HG03159 (cell line): ENCODE data around the gene NIP7.
"Not testable (repeated sequence)": the region's sequence is repeated elsewhere in the genome, so short reads cannot be mapped to it uniquely, and the experiment has no call there.

Experiments used
- ATAC-seq: cut with Tn5 transposase; IDR thresholded peaks from one replicate; pipeline ENCODE4 v1.9.1; 2021; ENCODE audit warnings: mild to moderate bottlenecking, moderate library complexity; ENCODE audit not compliant: unreplicated experiment

The NIP7 gene

DNA sequence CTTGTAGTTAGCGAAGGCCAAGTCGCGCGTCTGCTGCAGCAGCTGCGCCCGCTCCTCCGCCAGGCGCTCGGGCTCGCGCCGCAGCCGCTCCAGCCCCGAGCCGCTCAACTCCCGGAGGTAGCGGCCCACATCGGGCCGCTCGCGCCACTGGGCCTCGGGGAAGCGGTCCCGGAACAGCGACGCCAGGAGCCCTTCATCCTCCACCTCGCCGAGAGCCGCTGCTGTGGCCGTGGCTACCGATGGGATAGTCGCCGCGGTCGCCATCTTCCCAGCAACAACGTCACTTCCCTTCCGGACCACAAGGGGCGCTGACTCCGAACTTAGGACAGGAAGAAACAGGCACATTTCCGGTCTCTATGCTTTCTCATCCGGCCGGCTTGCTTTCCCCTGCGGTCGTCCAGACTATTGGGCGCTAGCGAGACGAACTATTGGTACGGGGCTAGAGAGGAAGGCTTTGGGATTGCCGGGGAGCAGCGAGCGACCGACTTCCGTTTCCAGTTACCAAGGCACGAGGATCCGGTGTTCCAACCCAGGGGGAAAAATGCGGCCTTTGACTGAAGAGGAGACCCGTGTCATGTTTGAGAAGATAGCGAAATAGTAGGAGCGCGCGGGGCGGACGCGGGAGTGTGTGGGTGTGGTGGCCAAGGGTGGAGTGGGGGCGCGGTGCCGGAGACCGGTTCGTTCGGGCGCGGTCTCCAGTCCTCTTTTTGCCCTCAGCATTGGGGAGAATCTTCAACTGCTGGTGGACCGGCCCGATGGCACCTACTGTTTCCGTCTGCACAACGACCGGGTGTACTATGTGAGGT lies at the start of gene NIP7, which contains the start of gene COG8:
NIP7 (plus strand) TSS at position 484 of the 806 bp plus-strand sequence; CDS start at position 542, 58 bp downstream.
COG8 (minus strand) TSS at position 276 of the 806 bp plus-strand sequence; CDS start at position 264, 12 bp downstream.
- peak; percentile 86 for ATAC-seq

DNA sequence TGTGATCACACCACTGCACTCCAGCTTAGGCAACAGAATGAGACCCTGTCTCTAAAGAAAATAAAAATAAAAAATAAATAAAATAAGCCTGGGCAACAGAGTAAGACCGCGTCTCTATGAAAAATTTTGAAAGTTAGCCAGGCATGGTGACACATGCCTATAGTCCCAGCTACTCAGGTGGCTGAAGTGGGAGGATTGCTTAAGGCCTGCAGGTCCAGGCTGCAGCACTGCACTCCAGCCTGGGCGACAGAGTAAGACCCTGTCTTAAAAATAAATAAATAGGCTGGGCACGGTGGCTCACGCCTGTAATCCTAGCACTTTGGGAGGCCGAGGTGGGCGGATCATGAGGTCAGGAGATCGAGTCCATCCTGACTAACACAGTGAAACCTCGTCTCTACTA lies 47.9 kb upstream of the NIP7 start:
- not testable (repeated sequence) for ATAC-seq

DNA sequence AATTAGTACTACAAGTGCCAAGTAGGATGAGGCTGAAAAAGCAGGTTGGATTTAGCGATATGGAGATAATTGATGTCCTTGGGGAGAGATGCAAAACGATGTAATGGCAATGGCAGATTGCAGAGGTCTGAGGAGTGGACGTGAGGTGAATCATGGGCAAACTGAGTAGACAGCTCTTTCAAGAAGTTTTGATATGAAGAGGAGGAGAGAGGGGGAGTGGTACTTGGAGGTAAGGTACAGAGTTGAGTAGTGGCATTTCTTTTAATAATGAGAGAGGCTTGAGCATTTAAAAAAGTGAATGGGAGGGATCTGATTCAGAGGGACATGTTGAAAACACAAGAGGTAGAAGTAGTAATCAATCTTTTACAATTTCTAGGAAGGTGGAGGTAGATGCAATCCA lies 46.2 kb upstream of the NIP7 start:
- ATAC-seq = no peak

DNA sequence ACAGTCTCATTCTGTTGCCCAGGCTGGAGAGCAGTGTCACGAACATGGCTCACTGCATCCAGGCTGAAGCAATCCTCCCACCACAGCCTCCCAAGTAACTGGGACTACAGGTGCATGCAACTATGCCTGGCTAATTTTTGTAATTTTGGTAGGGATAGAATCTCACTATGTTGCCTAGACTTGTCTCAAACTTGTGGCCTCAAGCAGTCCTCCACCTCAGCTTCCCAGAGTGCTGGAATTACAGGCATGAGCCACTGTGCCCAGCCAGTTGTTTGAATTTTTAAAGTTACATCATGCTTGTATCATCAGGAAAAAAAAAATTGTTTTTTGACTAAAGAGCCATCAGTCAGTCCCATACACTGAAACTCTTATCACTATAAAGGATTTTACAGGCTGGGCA lies 45.5 kb upstream of the NIP7 start:
- no peak for ATAC-seq

DNA sequence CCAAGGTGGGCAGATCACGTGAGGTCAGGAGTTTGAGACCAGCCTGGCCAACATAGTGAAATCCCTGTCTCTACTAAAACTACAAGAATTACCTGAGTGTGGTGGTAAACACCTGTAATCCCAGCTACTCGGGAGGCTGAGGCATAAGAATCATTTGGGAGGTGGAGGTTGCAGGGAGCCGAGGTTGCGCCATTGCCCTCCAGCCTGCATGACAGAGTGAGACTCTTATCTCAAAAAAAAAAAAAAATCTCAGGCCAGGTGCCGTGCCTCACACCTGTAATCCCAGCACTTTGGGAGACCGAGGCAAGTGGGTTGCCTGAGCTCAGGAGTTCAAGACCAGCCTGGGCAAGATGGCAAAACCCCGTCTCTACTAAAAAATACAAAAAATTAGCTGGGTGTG lies 42.8 kb upstream of the NIP7 start:
- not testable (repeated sequence) for ATAC-seq

DNA sequence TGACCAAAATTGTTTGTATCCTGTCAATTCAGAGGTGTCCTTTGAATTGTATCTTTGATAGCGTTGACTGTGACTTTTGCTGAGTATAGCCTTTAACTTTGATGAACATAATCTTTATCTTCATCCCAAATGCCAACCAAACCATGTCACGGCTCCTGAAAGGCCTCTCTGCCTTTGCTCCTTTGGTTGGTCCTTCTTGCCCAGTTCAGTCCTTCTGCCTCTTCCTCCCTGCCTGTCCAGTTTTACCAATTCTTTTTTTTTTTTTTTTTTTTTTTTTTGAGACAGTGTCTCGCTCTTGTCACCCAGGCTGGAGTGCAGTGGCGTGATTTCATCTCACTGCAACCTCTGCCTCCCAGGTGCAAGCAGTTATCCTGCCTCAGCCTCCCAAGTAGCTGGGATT lies 41.3 kb upstream of the NIP7 start:
- no peak for ATAC-seq

DNA sequence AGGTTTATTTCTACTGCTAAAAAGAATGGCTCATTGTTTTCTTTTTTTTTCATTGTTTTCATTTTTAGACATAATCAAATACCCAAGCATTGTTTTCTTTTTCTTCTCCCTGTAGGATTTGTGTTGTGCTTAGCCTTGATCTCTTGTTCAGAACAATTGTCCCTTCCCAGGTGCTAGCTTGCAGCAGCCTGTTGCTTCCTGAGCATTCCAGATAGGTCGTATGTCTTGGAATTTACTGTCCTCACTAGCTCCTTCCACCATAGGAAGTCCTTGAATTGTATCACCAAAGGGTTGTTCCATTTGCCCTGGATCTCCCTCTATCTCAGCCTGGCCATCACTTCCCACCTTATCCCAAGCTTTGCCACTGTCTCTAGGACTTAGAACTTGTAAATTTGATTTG lies 38.4 kb upstream of the NIP7 start:
- no peak for ATAC-seq

DNA sequence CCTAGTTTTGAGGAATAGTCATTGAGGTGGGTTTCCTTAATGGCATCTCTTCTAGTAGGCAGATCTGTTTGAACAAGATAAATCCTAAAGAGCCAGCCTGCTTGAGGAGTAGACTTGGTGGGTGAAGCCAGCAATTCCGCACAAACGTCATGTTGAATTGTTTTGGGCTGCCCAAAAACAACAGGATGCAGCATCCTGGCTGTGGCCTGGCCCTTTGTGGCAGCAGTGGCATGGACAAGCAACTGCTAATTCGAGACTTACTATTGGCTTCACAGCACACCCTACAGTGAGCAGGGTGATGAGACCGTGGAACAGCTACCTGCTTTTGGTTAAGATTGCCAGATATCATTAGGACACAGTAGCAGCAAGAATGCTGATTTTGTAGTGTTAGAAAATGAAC lies 37.7 kb upstream of the NIP7 start:
- no peak for ATAC-seq

DNA sequence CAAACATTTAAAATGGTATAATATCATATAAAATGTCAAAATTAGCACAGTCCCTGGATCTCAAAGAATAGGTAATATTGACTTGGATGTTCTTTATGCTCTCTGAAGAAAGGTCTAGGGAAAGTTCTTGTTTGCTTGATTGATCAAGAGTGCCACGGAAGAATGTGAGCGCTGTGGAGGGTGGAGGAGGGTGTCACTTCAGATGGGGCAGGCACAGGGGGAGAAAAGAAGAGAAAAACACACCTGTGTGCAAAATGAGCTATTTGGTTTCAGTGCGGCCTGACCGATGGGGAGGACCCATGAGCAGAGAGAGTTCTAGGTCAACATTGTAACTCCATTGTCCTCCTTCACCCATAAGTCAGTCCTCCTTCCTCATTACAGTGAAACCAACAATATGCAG lies 37.3 kb upstream of the NIP7 start:
- ATAC-seq = no peak

DNA sequence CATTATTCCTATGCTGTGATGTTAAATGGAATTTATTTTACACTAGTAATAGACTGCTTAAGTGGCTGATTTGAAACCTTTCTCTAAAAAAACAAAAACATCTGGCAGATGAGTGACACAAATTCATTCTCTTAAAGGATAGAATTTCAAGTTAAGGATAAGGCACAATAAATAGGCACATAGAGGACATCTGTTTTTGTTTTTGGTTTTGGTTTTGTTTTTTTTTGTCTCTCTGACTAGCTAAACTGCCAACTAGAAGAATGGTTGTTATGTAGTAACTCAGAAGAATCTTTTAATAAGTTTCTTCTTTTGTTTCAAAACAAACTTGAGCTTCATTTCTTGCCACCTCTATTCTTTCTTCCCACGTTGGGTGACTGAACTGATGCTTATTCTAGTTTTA lies 33.5 kb upstream of the NIP7 start:
- ATAC-seq = no peak

DNA sequence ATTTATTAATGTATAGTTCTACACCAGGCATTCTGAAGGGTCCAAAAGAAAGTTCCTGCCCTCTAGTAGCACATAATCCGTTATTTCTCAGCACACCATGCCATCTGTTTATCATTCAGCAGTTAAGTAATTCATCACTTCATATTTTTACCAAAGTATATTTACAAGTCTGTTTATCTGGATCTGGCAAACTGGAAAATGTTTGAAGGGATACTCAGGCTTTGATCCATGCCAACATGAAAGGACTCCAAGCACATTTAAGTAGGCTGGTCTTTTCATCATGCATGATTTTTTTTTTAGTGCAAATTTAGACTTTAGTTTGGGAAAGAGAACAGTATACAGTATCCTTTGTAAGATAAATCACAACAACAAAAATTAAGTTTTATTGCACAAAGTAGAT lies 32.5 kb upstream of the NIP7 start:
- no peak for ATAC-seq

DNA sequence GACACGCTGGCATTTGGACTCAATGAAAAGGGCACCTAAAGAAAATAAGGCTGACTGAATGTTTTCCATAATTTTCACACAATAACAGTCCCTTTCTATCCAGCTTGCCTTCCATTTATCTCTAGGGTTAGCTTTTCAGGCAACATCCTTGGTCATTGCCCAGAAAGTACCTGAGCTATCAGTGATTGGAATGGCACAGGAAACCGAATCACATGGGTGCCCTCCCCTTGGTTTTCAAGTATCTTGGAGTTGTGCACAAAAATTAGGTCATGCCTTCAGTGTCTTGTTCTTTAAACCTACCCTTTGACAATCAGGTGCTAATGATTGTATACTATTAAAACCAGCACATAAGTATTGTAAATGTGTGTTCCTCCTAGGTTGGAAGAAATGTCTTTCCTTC lies 31.7 kb upstream of the NIP7 start:
- ATAC-seq = no peak

DNA sequence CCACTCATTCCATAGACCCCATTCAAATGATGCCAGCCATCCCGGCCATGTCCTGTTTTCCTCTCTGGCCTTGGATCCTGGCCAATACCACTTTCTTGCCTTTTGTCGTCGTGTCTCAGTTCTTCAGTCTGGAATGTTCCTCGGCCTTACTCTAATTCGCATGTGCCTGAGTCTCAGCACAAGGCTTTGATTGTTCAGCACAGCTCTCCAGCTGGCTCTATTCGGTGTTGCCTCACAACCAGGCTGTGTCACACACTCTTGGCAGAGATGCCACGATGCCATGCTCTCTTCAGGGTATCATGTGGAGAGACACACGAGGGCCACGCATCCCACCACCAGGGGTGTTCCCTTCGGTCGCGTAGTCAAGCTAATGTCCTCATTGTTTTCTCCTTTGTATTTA lies 30.3 kb upstream of the NIP7 start:
- ATAC-seq = no peak

DNA sequence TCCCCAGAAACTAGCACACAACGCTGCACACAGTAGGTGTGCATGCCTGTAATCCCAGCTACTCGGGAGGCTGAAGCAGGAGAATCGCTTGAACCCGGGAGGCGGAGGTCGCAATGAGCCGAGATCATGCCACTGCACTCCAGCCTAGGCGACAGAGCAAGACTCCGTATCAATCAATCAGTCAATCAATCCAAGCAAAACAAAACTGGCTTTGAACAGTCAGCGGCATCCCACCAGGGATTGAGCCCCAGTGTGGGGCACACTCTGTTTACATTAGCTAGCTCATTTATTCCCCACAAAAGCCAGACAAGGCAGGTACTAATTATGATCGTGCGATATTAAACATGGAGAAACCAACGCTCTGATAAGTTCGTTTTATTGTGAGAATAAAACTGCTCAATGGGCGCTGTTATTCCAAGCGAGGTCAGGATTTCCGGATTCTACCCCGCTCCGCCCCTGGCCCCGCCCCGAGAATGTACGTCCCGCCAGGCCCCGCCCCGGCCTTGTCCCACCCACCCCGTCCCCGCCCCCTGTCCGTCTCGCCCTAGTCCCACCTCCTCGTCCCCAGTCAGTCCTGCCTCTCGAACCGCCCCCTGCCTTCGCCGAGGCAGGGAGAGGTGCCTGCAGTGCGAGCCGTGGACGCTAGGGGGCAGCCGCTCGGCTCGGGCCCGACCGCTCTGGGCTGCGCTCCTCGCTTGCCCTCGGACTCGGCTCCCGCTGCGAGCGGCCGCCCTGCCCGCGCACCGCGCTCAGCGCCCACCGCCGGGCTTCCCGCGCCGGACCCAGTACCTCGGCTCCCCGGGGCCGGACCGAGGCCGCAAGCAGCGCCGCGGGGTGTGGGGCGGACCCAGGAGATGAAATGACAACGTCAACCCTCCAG lies 28.7 kb upstream of the NIP7 start, which contains the start of gene VPS4A:
VPS4A (plus strand) TSS at position 698 of the 880 bp plus-strand sequence; CDS start at position 860, 162 bp downstream.
- peak; percentile 91 for ATAC-seq

DNA sequence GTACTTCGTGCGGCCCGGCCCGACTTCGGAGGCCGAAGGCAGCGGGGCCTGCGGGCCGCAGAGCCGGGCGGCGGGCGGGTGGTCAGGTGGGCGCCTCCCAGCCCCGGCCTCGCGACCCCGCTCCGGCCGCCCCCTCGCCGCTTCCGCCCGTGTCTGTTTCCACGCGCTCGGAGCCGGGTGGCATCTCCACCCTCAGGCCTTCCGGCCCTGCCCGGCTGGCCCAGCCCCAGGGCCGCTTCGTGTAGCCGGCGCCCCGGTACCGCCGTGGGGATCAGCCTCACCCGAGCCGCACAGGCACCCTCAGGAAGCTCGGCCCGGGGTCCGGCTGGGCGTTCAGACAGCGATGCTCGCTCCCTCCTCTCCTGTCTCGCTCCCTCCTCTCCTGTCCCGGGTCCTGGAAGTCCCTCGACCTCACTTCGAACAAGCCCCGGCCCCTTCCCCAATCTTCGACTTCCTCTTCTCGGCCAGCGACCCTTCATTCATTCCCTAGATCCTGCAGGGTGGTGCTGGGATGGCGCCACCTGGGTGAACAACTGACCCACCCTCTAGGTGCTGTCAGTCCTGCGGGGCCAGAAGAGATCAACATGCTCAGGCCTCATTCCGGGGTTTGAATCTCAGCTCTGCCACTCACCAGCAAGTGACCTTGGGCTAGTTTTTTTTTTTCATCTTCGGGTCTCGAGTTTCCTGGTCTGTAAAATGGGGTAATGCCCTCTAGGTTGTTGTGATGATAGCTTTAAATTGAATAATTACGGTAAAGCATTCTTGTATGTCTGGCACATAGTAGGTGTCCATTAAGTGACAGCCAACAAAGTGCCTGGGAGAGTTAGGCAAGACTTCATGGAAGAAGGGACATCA lies 27.8 kb upstream of the NIP7 start:
- ATAC-seq = peak; percentile 50

DNA sequence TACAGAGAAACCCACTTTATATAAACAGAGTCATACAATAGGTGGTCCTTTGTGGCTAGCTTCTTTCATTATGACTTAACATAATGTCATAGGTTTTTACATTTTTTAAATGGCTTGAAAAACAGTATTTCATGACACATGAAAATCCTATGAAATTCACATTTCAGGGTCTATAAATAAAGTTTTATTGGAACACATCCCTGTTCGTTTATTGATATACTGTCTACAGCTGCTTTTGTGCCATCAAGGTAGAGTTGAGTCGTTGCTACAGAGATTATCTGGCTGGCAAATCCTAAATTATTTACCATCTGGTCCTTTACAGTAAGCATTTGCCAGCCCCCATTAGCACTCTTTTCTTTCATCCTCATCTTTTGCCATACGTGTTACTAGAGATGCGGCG lies 26.1 kb upstream of the NIP7 start:
- no peak for ATAC-seq

DNA sequence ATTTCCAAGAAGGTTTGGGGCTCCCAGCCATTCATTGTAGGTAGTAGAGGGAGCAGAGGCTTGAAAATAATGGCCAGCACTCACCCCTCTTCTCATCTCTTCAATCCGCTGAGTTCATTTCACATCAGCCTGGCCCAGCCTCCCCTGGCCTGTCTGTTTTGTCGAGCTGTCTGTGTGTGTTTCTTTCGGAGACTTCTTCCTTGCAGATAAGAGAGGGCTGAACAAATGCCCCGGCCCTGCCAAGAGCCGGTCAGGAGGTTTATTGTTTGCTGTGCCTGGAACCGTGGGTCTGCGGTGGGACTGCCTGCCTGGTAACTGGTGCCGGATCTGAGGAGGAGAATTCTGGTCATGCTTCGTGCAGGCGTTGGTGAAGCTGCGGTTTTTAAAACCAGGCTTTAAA lies 25.0 kb upstream of the NIP7 start:
- no peak for ATAC-seq

DNA sequence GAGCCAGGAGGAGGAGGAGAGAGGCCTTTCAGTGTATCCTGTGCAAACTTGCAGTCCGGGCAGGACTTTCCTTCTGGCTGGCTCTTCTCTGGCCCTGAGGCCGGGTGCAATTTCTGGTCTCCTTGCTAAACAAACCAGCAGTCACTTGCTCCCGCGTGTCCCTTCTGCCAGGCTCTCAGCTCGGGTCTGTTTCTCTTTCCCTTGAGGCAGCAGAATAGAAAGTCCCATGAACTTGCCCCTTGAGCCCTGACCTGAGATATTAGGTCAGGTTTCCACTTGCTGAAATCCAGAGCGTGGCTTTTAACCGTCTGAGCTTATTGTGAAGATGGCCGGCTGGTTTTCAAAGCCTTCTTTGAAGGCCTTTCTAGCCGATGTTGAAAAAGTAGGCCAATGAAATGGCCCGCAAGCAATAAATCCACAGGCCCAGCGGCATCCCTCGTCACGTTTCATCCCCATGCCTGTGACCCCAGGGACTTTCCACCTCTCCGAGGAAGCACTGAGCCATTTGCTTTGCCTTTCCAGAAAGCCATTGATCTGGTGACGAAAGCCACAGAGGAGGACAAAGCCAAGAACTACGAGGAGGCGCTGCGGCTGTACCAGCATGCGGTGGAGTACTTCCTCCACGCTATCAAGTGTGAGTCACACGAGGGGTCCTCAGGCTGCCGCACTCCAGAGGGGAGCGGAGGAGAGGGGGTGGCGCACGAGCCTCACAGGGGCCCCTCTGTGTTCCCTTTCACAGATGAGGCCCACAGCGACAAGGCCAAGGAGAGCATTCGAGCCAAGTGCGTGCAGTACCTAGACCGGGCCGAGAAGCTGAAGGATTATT lies 23.9 kb upstream of the NIP7 start:
- ATAC-seq = no peak

DNA sequence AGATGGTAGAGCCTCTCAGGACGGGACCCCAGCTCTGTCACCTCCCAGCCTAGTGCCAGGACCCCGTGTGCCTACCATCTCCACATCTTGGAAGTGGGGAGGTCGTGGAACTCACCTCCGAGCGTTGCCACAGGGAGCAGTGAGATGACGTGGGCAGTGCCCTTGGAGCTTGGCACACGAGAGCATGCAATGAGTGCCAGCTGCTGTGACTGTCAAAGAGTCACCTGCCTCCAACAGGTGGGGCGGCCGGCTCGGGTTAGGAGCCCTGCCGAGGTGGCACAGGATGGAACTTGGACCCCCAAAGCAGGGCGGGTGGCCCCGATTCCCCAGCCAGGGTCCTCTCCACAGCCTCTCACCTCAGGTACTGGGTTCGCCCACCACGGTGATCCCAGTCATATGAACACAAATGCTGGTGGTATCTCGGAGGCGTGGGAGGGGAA lies 23.0 kb upstream of the NIP7 start:
- no peak for ATAC-seq
